ENCODE data around the gene KSR2.
"Not testable (repeated sequence)": the region's sequence is repeated elsewhere in the genome, so short reads cannot be mapped to it uniquely, and the experiment has no call there.

Gene KSR2

GRCh38 chr12:117968826-117969659, at the start of gene KSR2:
Gene KSR2 (minus strand): TSS chr12:117968990. CDS start chr12:117968255, 735 bp downstream.
- no peak for DNase-seq

- DNase-seq = no peak
Observed at GRCh38 chr12:118017926-118018325, 49.1 kb upstream of the KSR2 start.

- peak; percentile 83 for DNase-seq
Observed at GRCh38 chr12:118016424-118017264, 47.9 kb upstream of the KSR2 start, which contains the start of gene RFC5. Gene RFC5 (plus strand): TSS chr12:118016703. CDS start chr12:118016828, 125 bp downstream.

GRCh38 chr12:118015944-118016343, 47.2 kb upstream of the KSR2 start:
- DNase-seq = no peak

- no peak for DNase-seq
Observed at GRCh38 chr12:118015306-118015705, 46.5 kb upstream of the KSR2 start.

GRCh38 chr12:118013283-118013682, 44.5 kb upstream of the KSR2 start:
- no peak for DNase-seq

- DNase-seq = no peak
Observed at GRCh38 chr12:118011961-118012360, 43.2 kb upstream of the KSR2 start.

GRCh38 chr12:118011377-118011776, 42.6 kb upstream of the KSR2 start:
- DNase-seq = no peak

- DNase-seq = no peak
Observed at GRCh38 chr12:118010903-118011302, 42.1 kb upstream of the KSR2 start.

- DNase-seq = not testable (repeated sequence)
Observed at GRCh38 chr12:117999806-118000205, 31.0 kb upstream of the KSR2 start.

- DNase-seq = no peak
Observed at GRCh38 chr12:117998719-117999118, 29.9 kb upstream of the KSR2 start.

- no peak for DNase-seq
Observed at GRCh38 chr12:117994551-117995438, 26.0 kb upstream of the KSR2 start.

GRCh38 chr12:117986705-117987469, 18.1 kb upstream of the KSR2 start:
- no peak for DNase-seq

- no peak for DNase-seq
Observed at GRCh38 chr12:117985182-117985581, 16.4 kb upstream of the KSR2 start.

- DNase-seq = no peak
Observed at GRCh38 chr12:117981267-117981666, 12.5 kb upstream of the KSR2 start.

GRCh38 chr12:117980616-117981015, 11.8 kb upstream of the KSR2 start:
- DNase-seq = no peak

- no peak for DNase-seq
Observed at GRCh38 chr12:117977373-117977772, 8.6 kb upstream of the KSR2 start.

GRCh38 chr12:117975006-117975405, 6.2 kb upstream of the KSR2 start:
- no peak for DNase-seq

GRCh38 chr12:117972301-117972700, 3.5 kb upstream of the KSR2 start:
- no peak for DNase-seq

GRCh38 chr12:117970334-117970733, 1.5 kb upstream of the KSR2 start:
- no peak for DNase-seq

- DNase-seq = no peak
Observed at GRCh38 chr12:117968151-117968789, 520 bp downstream of the KSR2 start.
